DMS79 (cell line): ENCODE measurements around the gene SNN.

Source experiments
- DNase-seq: peaks from one replicate; lab custom pipeline; 2025; lab: John Stamatoyannopoulos, UW

The SNN gene

GRCh38 chr16:11679941-11680911 is 12.0 kb downstream of the SNN start:
- no peak for DNase-seq

- no peak for DNase-seq
These were observed 13.3 kb downstream of the SNN start for GRCh38 chr16:11681556-11681955.

GRCh38 chr16:11681976-11682654 is 13.9 kb downstream of the SNN start:
- no peak for DNase-seq

- no peak for DNase-seq
These were observed 14.4 kb downstream of the SNN start for GRCh38 chr16:11682655-11683096.

- DNase-seq, result no peak
These were observed 14.9 kb downstream of the SNN start for GRCh38 chr16:11683145-11683544.

- no peak for DNase-seq
These were observed 16.2 kb downstream of the SNN start for GRCh38 chr16:11684231-11685025.

- no peak for DNase-seq
These were observed 17.8 kb downstream of the SNN start for GRCh38 chr16:11685844-11686618.

GRCh38 chr16:11686713-11687380 is 18.6 kb downstream of the SNN start:
- DNase-seq, result no peak

- no peak for DNase-seq
These were observed 19.6 kb downstream of the SNN start for GRCh38 chr16:11687601-11688519.

- no peak for DNase-seq
These were observed 20.2 kb downstream of the SNN start for GRCh38 chr16:11688520-11688886.

GRCh38 chr16:11689031-11689840 is 21.0 kb downstream of the SNN start:
- DNase-seq, result no peak

- no peak for DNase-seq
These were observed 23.0 kb downstream of the SNN start for GRCh38 chr16:11691235-11691634.

GRCh38 chr16:11691771-11692170 is 23.5 kb downstream of the SNN start:
- DNase-seq, result no peak

GRCh38 chr16:11692171-11692570 is 23.9 kb downstream of the SNN start:
- no peak for DNase-seq

- no peak for DNase-seq
These were observed 24.4 kb downstream of the SNN start for GRCh38 chr16:11692651-11693050.

- no peak for DNase-seq
These were observed 28.2 kb downstream of the SNN start for GRCh38 chr16:11696266-11697012.

- no peak for DNase-seq
These were observed 29.1 kb downstream of the SNN start for GRCh38 chr16:11697319-11697718.

GRCh38 chr16:11698271-11698689 is 30.0 kb downstream of the SNN start:
- DNase-seq, result no peak
